ENCODE data around the gene AURKAIP1. TPM values are rescaled to one million over a fixed set of nuclear protein-coding genes. Genes with fewer than 3 reads are reported as not detected.

Gene AURKAIP1
- total RNA-seq, 3 donors from 2014 or later, result 150 to 180 (median 177) TPM

GRCh38 chr1:1345384-1345783 is 29.6 kb downstream of the AURKAIP1 start:
- H3K36me3 ChIP-seq (ENCODE audit: low read depth), result no peaks in the 10 kb centered on the region
- H3K4me3 ChIP-seq, result no peak overlapping the region
- no peak for TF ChIP-seq CTCF (IDR thresholded peaks at IDR 0.05)
- intact Hi-C loops (cut with DNase I, micrococcal nuclease), result no loop called here
- H3K9me3 ChIP-seq, result no peaks in the 10 kb centered on the region
- DNase-seq, result no peak
- peaks cover 29% of the 10 kb centered on the region for H3K4me1 ChIP-seq (ENCODE audit: low read depth)
- ATAC-seq, result no peak

- no peaks in the 10 kb centered on the region for H3K9me3 ChIP-seq
- no peaks in the 10 kb centered on the region for H3K36me3 ChIP-seq (ENCODE audit: low read depth)
- ATAC-seq (peak; percentile 57), DNase-seq (no peak)
- no peak overlapping the region for H3K4me3 ChIP-seq
- H3K4me1 ChIP-seq (ENCODE audit: low read depth), result peaks cover 29% of the 10 kb centered on the region
- TF ChIP-seq CTCF (IDR thresholded peaks at IDR 0.05), result no peak
- intact Hi-C loops (cut with DNase I, micrococcal nuclease), result no loop called here
Observed at GRCh38 chr1:1344655-1345361, 30.2 kb downstream of the AURKAIP1 start.

GRCh38 chr1:1343811-1344421 is 31.1 kb downstream of the AURKAIP1 start:
- Histone ChIP-seq H3K36me3 (ENCODE audit: low read depth) (no peaks in the 10 kb centered on the region), H3K4me1 (ENCODE audit: low read depth) (peaks cover 29% of the 10 kb centered on the region), H3K4me3 (no peak overlapping the region), H3K9me3 (no peaks in the 10 kb centered on the region)
- DNase-seq, result no peak
- no peak for ATAC-seq
- no peak for TF ChIP-seq CTCF (IDR thresholded peaks at IDR 0.05)
- intact Hi-C loops (cut with DNase I, micrococcal nuclease), result no loop called here

- no peak for DNase-seq
- H3K36me3 ChIP-seq (ENCODE audit: low read depth), result no peaks in the 10 kb centered on the region
- H3K4me1 ChIP-seq (ENCODE audit: low read depth), result peaks cover 23% of the 10 kb centered on the region
- intact Hi-C loops (cut with DNase I, micrococcal nuclease), result no loop called here
- ATAC-seq, result no peak
- no peak overlapping the region for H3K4me3 ChIP-seq
- no peak for TF ChIP-seq CTCF (IDR thresholded peaks at IDR 0.05)
- no peaks in the 10 kb centered on the region for H3K9me3 ChIP-seq
Observed at GRCh38 chr1:1342584-1343115, 32.4 kb downstream of the AURKAIP1 start.

- H3K9me3 ChIP-seq, result no peaks in the 10 kb centered on the region
- no peaks in the 10 kb centered on the region for H3K36me3 ChIP-seq (ENCODE audit: low read depth)
- DNase-seq, result no peak
- H3K4me3 ChIP-seq, result no peak overlapping the region
- intact Hi-C loops (cut with DNase I, micrococcal nuclease), result no loop called here
- no peak for ATAC-seq
- TF ChIP-seq CTCF (IDR thresholded peaks at IDR 0.05), result no peak
- peaks cover 17% of the 10 kb centered on the region for H3K4me1 ChIP-seq (ENCODE audit: low read depth)
Observed at GRCh38 chr1:1342061-1342562, 32.9 kb downstream of the AURKAIP1 start.
